H9 (cell line): ENCODE data around the gene TMEM270. TPM values are rescaled to one million over a fixed set of nuclear protein-coding genes. Genes with fewer than 3 reads are reported as not detected.

ENCODE experiments used
- DNase-seq: peaks from one replicate; pipeline ENCODE4 v3.0.0-alpha.2; 2017
- H2AFZ ChIP-seq: one replicate; pipeline ENCODE4 v1.6.1; 2013; ENCODE audit warnings: mild to moderate bottlenecking, low read length, control low read depth, moderate library complexity
- H2AK5ac ChIP-seq: 2 replicates; pipeline ENCODE4 v1.6.1; 2013; ENCODE audit warnings: low read length, control low read depth, mixed read lengths; ENCODE audit not compliant: insufficient read length
- H2BK120ac ChIP-seq: one replicate; pipeline ENCODE4 v1.6.1; 2013; ENCODE audit warnings: low read depth, mild to moderate bottlenecking, low read length, control low read depth, inconsistent platforms; ENCODE audit not compliant: poor library complexity, severe bottlenecking
- H2BK12ac ChIP-seq: 2 replicates; pipeline ENCODE4 v1.6.1; 2013; ENCODE audit warnings: low read length, control low read depth, mixed read lengths, low read depth; ENCODE audit not compliant: insufficient read length
- H2BK15ac ChIP-seq: 2 replicates; pipeline ENCODE4 v1.6.1; 2013; ENCODE audit warnings: low read depth, low read length, control low read depth
- H2BK20ac ChIP-seq: one replicate; pipeline ENCODE4 v1.6.1; 2013; ENCODE audit warnings: low read depth, mild to moderate bottlenecking, low read length, control low read depth, inconsistent platforms; ENCODE audit not compliant: poor library complexity, severe bottlenecking
- H2BK5ac ChIP-seq: 2 replicates; pipeline ENCODE4 v1.6.1; 2013; ENCODE audit warnings: low read length, control low read depth, mixed read lengths; ENCODE audit not compliant: insufficient read length
- H3K14ac ChIP-seq: 2 replicates; pipeline ENCODE4 v1.6.1; 2013; ENCODE audit warnings: low read length, control low read depth; ENCODE audit not compliant: insufficient read depth
- H3K18ac ChIP-seq: 2 replicates; pipeline ENCODE4 v1.6.1; 2013; ENCODE audit warnings: low read depth, mild to moderate bottlenecking, mixed read lengths, low read length, control low read depth; ENCODE audit not compliant: insufficient read length
- H3K23ac ChIP-seq: 2 replicates; pipeline ENCODE4 v1.6.1; 2013; ENCODE audit warnings: low read length, control low read depth, mixed read lengths, low read depth; ENCODE audit not compliant: insufficient read length
- H3K23me2 ChIP-seq: 2 replicates; pipeline ENCODE4 v1.6.1; 2013; ENCODE audit warnings: low read depth, mild to moderate bottlenecking, mixed read lengths, low read length, control low read depth; ENCODE audit not compliant: insufficient read length, poor library complexity, severe bottlenecking
- H3K27ac ChIP-seq: 2 replicates; pipeline ENCODE4 v1.5.1; 2013; ENCODE audit warnings: low read length, control low read depth, mixed read lengths, low read depth; ENCODE audit not compliant: insufficient read length
- H3K27me3 ChIP-seq: 2 replicates; pipeline ENCODE4 v1.6.1; 2013; ENCODE audit warnings: low read length, control low read depth, inconsistent platforms; ENCODE audit not compliant: insufficient read depth
- H3K4ac ChIP-seq: 2 replicates; pipeline ENCODE4 v1.6.1; 2013; ENCODE audit warnings: low read depth, mild to moderate bottlenecking, control low read depth, inconsistent platforms, low read length, moderate library complexity
- H3K4me1 ChIP-seq: 2 replicates; pipeline ENCODE4 v1.6.1; 2013; ENCODE audit warnings: low read length, control low read depth, inconsistent platforms; ENCODE audit not compliant: insufficient read depth
- H3K4me2 ChIP-seq: 2 replicates; pipeline ENCODE4 v1.6.1; 2013; ENCODE audit warnings: low read length, control low read depth, mixed read lengths; ENCODE audit not compliant: insufficient read length, insufficient read depth
- H3K56ac ChIP-seq: 2 replicates; pipeline ENCODE4 v1.6.1; 2013; ENCODE audit warnings: low read depth, mild to moderate bottlenecking, mixed read lengths, low read length, control low read depth; ENCODE audit not compliant: insufficient read length
- H3K79me1 ChIP-seq: 2 replicates; pipeline ENCODE4 v1.6.1; 2013; ENCODE audit warnings: low read depth, mild to moderate bottlenecking, moderate library complexity, low read length, control low read depth, inconsistent platforms; ENCODE audit not compliant: insufficient read depth, poor library complexity, severe bottlenecking
- H3K79me2 ChIP-seq: 2 replicates; pipeline ENCODE4 v1.6.1; 2013; ENCODE audit warnings: low read length, control low read depth, inconsistent platforms; ENCODE audit not compliant: insufficient read depth
- H3K9ac ChIP-seq: 2 replicates; pipeline ENCODE4 v1.6.1; 2013; ENCODE audit warnings: low read length, control low read depth, mixed read lengths; ENCODE audit not compliant: insufficient read length; ENCODE audit errors: extremely low read depth
- H3K9me3 ChIP-seq: one replicate; pipeline ENCODE4 v1.6.1; 2013; ENCODE audit warnings: low read depth, low read length, inconsistent platforms; ENCODE audit not compliant: control insufficient read depth
- H3T11ph ChIP-seq: one replicate; pipeline ENCODE4 v1.6.1; 2013; ENCODE audit warnings: mild to moderate bottlenecking, low read length, control low read depth, inconsistent platforms
- H4K20me1 ChIP-seq: one replicate; pipeline ENCODE4 v1.6.1; 2013; ENCODE audit not compliant: control insufficient read depth, insufficient read length, insufficient read depth
- H4K5ac ChIP-seq: 2 replicates; pipeline ENCODE4 v1.6.1; 2013; ENCODE audit warnings: low read depth, mild to moderate bottlenecking, mixed read lengths, low read length, control low read depth; ENCODE audit not compliant: insufficient read length
- H4K8ac ChIP-seq: replicated peaks from 2 replicates; pipeline ENCODE4 v1.6.1; 2013; ENCODE audit warnings: low read length, control low read depth, mixed read lengths, low read depth; ENCODE audit not compliant: insufficient read length
- H4K91ac ChIP-seq: 2 replicates; pipeline ENCODE4 v1.6.1; 2013; ENCODE audit warnings: low read depth, mild to moderate bottlenecking, moderate library complexity, mixed read lengths, low read length, control low read depth; ENCODE audit not compliant: insufficient read length
- H3K27ac Mint-ChIP-seq, 3 experiments: 2 replicates in 2 of 3; 3 replicates in 1 of 3; pipeline ENCODE4 v1.8.0; 2020 to 2021; ENCODE audit warnings: mixed read lengths in 3 of 3, mild to moderate bottlenecking in 1 of 3, moderate library complexity in 1 of 3
- H3K27me3 Mint-ChIP-seq: 2 replicates; pipeline ENCODE4 v1.8.0; 2021; ENCODE audit warnings: low read depth, mild to moderate bottlenecking, moderate library complexity, mixed read lengths
- H3K36me3 Mint-ChIP-seq, 3 experiments: 2 replicates in 2 of 3; 3 replicates in 1 of 3; pipeline ENCODE4 v1.8.0; 2020 to 2021; ENCODE audit warnings: low read depth in 3 of 3, mixed read lengths in 3 of 3; ENCODE audit not compliant: insufficient read depth in 1 of 3
- H3K4me1 Mint-ChIP-seq, 2 experiments: 2 replicates each; pipeline ENCODE4 v1.8.0; 2020; ENCODE audit warnings: mixed read lengths in 2 of 2
- H3K4me3 Mint-ChIP-seq, 2 experiments: 2 replicates in 1 of 2; 3 replicates in 1 of 2; pipeline ENCODE4 v1.8.0; 2020 to 2021; ENCODE audit warnings: mild to moderate bottlenecking in 2 of 2, mixed read lengths in 2 of 2, moderate library complexity in 1 of 2
- H3K9me3 Mint-ChIP-seq, 2 experiments: 2 replicates in 1 of 2; 3 replicates in 1 of 2; pipeline ENCODE4 v1.8.0; 2020; ENCODE audit warnings: mild to moderate bottlenecking in 2 of 2, mixed read lengths in 2 of 2, moderate library complexity in 1 of 2
- CTCF ChIP-seq: fragments of 200-600 bp; sonication (generic); conservative IDR thresholded peaks from 3 replicates; pipeline ENCODE4 v1.8.0; 2021; ENCODE audit warnings: antibody characterized with exemption, mild to moderate bottlenecking
- WGBS: extraction: QIAGEN DNeasy Blood & Tissue Kit; methylation state at CpG from one replicate; pipeline ENCODE4 v1.1.7; 2013; ENCODE audit warnings: missing lambda C conversion rate, low lambda C conversion rate, mixed read lengths; ENCODE audit not compliant: insufficient read length; ENCODE audit errors: extremely low coverage; 5-methylcytosine and 5-hydroxymethylcytosine counted together
- total RNA-seq: library from RNA; stranded (reverse); gene quantifications from 2 replicates; pipeline ENCODE4 v1.2.1, GENCODE V29; 2021

TMEM270 gene
- total RNA-seq, 1 experiment from 2014 or later = not detected

- Histone ChIP-seq H3K14ac (no peak overlapping the region; the same call in 1 of the 2 replicates), H3K4me2 (no peak overlapping the region), H2BK12ac (no peak overlapping the region), H3K23ac (no peak overlapping the region), H4K8ac (no peak overlapping the region), H3K56ac (no peak overlapping the region), H3K27ac (no peak overlapping the region), H2AK5ac (no peak overlapping the region), H4K5ac (no peak overlapping the region), H3K18ac (no peak overlapping the region), H3K9ac (no peak overlapping the region), H3K79me1 (no peaks in the 10 kb centered on the region), H4K91ac (no peak overlapping the region), H3K27me3 (no peaks in the 10 kb centered on the region), H3K4ac (no peak overlapping the region), H3T11ph (no peak overlapping the region), H3K4me1 (no peaks in the 10 kb centered on the region), H3K79me2 (no peaks in the 10 kb centered on the region), H2BK5ac (no peak overlapping the region), H3K23me2 (no peaks in the 10 kb centered on the region), H2BK20ac (no peak overlapping the region), H3K9me3 (no peaks in the 10 kb centered on the region), H4K20me1 (no peaks in the 10 kb centered on the region), H2BK120ac (no peak overlapping the region), H2AFZ (no peak overlapping the region), H2BK15ac (no peak overlapping the region)
- no peaks in the 10 kb centered on the region for H3K36me3 Mint-ChIP-seq
- no peak for TF ChIP-seq CTCF
- peaks cover 8% of the 10 kb centered on the region for H3K27me3 Mint-ChIP-seq
- DNase-seq = no peak
- peaks cover 4 to 8% of the 10 kb centered on the region in 2 experiments; a peak in 3 of 4 replicates for H3K4me1 Mint-ChIP-seq
- WGBS = no CpG with 5 or more reads among the region's 13 CpGs
- no peak overlapping the region for H3K4me3 Mint-ChIP-seq
- H3K9me3 Mint-ChIP-seq = no peaks in the 10 kb centered on the region
- no peak overlapping the region for H3K27ac Mint-ChIP-seq
These were observed 19.9 kb downstream of the TMEM270 start for GRCh38 chr7:73880755-73881328.
